Thoracic aorta (tissue), 2 donors: ENCODE measurements around the gene PLA2G15. TPM values are rescaled to one million over a fixed set of nuclear protein-coding genes. Genes with fewer than 3 reads are reported as not detected.
"Not testable (repeated sequence)": the region's sequence is repeated elsewhere in the genome, so short reads cannot be mapped to it uniquely, and the experiment has no call there.

Experiments
- ATAC-seq: fragments of 150-250 bp; one replicate; pipeline ENCODE4 v1.8.0; 2017; ENCODE audit warnings: low read depth; ENCODE audit not compliant: insufficient number of reproducible peaks, low FRiP score
- DNase-seq: peaks from one replicate; pipeline ENCODE4 v3.0.0-alpha.2; 2020; ENCODE audit warnings: low spot score
- H3K27ac ChIP-seq, 2 donors: fragments of 200-600 bp; sonication (generic); 1 replicate in 1 of 2; 2 replicates in 1 of 2; pipeline ENCODE4 v1.5.1; 2016; ENCODE audit warnings: mild to moderate bottlenecking in 2 of 2, moderate library complexity in 2 of 2
- H3K27me3 ChIP-seq: fragments of 200-600 bp; sonication (generic); replicated peaks from 2 replicates; pipeline ENCODE4 v1.6.0; 2016; ENCODE audit warnings: mild to moderate bottlenecking; ENCODE audit not compliant: insufficient read depth
- H3K36me3 ChIP-seq: fragments of 200-600 bp; sonication (generic); one replicate; pipeline ENCODE4 v1.5.1; 2016
- H3K4me1 ChIP-seq, 2 donors: fragments of 200-600 bp; sonication (generic); 1 replicate in 1 of 2; 2 replicates in 1 of 2; pipeline versions ENCODE4 v1.5.1 to v1.6.0; 2016; ENCODE audit warnings: low read depth in 2 of 2, mild to moderate bottlenecking in 1 of 2; ENCODE audit not compliant: control insufficient read depth in 1 of 2
- H3K4me3 ChIP-seq: fragments of 200-600 bp; sonication (generic); 2 replicates; pipeline ENCODE4 v1.5.1; 2016; ENCODE audit warnings: mild to moderate bottlenecking
- H3K9me3 ChIP-seq: fragments of 200-600 bp; sonication (generic); 2 replicates; pipeline ENCODE4 v1.5.1; 2016
- total RNA-seq, 2 donors: library from RNA; depleted of rRNA; stranded (reverse); fragments of >200 nt; gene quantifications; one replicate each; pipeline versions ENCODE4 v1.1.0 to v1.2.3, GENCODE V29; 2016
- TF ChIP-seq, protein P1 (sequence below): fragments of 200-600 bp; sonication (generic); IDR thresholded peaks from one replicate; pipeline ENCODE4 v1.5.1; 2019; ENCODE audit warnings: antibody characterized with exemption

PLA2G15 gene
- total RNA-seq, 2 donors from 2014 or later = 17.8 to 34.9 TPM

DNA sequence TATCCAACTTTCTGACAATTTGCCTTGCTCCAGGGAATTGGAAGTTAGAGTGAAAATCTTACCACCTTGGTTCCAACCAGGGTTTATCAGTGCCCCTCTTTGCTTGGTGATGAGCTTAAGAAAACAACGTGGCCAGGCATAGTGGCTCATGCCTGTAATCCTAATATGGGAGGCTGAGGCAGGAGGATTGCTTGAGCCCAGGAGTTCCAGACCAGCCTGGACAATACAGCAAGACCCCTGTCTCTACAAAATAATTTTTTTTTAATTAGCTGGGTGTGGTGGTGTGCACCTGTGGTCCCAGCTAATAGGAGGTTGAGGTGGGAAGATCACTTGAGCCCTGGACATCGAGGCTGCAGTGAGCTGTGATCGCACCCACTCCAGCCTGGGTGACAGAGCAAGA is 40.5 kb downstream of the PLA2G15 start:
- H3K27ac ChIP-seq = peak overlapping the region; percentile 5 to 17
- no peaks in the 10 kb centered on the region for H3K9me3 ChIP-seq
- DNase-seq (no peak), ATAC-seq (no peak)
- no peak overlapping the region for H3K4me3 ChIP-seq
- TF ChIP-seq, protein P1, sequence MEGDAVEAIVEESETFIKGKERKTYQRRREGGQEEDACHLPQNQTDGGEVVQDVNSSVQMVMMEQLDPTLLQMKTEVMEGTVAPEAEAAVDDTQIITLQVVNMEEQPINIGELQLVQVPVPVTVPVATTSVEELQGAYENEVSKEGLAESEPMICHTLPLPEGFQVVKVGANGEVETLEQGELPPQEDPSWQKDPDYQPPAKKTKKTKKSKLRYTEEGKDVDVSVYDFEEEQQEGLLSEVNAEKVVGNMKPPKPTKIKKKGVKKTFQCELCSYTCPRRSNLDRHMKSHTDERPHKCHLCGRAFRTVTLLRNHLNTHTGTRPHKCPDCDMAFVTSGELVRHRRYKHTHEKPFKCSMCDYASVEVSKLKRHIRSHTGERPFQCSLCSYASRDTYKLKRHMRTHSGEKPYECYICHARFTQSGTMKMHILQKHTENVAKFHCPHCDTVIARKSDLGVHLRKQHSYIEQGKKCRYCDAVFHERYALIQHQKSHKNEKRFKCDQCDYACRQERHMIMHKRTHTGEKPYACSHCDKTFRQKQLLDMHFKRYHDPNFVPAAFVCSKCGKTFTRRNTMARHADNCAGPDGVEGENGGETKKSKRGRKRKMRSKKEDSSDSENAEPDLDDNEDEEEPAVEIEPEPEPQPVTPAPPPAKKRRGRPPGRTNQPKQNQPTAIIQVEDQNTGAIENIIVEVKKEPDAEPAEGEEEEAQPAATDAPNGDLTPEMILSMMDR = no peak
- no peaks in the 10 kb centered on the region for H3K27me3 ChIP-seq
- H3K4me1 ChIP-seq = peaks cover 48 to 71% of the 10 kb centered on the region in 2 donors
- peaks cover 11% of the 10 kb centered on the region for H3K36me3 ChIP-seq

DNA sequence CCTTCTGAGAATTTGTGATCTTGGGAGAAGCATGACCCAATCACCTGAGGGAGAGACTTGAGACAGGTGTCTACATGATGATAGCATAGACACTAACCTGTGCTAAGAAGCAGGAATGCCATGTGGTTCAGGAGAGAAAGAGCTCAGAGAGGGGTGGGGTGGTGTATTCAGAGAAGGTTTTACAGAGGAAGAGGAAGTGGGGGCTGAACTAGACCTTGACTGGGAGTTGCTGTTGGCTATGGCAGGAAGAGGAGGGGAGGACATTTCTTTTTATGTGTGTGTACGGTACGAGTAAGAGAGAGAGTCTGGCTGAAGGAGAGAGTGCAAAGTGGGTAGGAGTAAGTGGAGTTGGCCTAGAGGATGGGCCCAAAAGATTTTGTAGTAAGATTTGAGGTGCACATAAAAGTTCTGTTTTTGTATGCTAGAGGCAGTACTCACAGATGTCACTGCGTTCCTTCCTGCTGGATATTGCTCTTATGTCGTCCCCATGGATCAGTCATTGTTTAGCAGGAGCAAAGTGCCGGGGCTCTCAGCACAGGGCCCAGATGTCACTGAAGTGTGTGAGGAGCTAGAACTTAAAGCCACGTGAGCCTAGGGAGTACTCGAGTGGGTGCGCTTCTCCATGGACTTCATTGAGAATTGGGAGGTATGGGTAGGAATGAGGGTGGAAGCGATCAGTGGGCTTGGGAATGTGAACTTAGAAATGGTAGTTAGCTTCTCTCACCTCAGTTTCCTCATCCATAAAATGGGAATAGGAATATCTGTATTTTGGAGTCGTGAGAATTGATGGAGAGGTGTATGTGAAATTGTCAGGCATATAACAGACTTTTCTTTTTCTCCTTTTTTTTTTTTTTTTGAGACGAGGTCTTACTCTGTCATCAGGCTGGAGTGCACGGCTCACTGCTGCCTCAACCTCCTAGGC is 41.2 kb downstream of the PLA2G15 start:
- peaks cover 48 to 72% of the 10 kb centered on the region in 2 donors for H3K4me1 ChIP-seq
- H3K9me3 ChIP-seq = no peaks in the 10 kb centered on the region
- peak overlapping the region; percentile 17 to 79 for H3K27ac ChIP-seq
- no peak overlapping the region for H3K4me3 ChIP-seq
- TF ChIP-seq, protein P1 = no peak
- no peak for DNase-seq
- H3K27me3 ChIP-seq = no peaks in the 10 kb centered on the region
- peaks cover 17% of the 10 kb centered on the region for H3K36me3 ChIP-seq
- no peak for ATAC-seq

- Histone ChIP-seq H3K4me3 (no peak overlapping the region), H3K27ac (peak overlapping the region; percentile 79 to 83), H3K4me1 (peaks cover 48 to 72% of the 10 kb centered on the region in 2 donors), H3K27me3 (no peaks in the 10 kb centered on the region), H3K36me3 (peaks cover 20% of the 10 kb centered on the region), H3K9me3 (no peaks in the 10 kb centered on the region)
- DNase-seq (peak; percentile 54), ATAC-seq (peak; percentile 82)
- TF ChIP-seq, protein P1 = peak; percentile 40
Observed at GRCh38 chr16:68287276-68288251, 42.4 kb downstream of the PLA2G15 start.

GRCh38 chr16:68288252-68288650 is 43.1 kb downstream of the PLA2G15 start:
- no peaks in the 10 kb centered on the region for H3K9me3 ChIP-seq
- TF ChIP-seq, protein P1 = no peak
- DNase-seq = no peak
- peaks cover 26% of the 10 kb centered on the region for H3K36me3 ChIP-seq
- H3K27ac ChIP-seq = peak overlapping the region; percentile 79 to 83
- H3K4me3 ChIP-seq = no peak overlapping the region
- H3K4me1 ChIP-seq = peaks cover 47 to 71% of the 10 kb centered on the region in 2 donors
- ATAC-seq = no peak
- no peaks in the 10 kb centered on the region for H3K27me3 ChIP-seq

DNA sequence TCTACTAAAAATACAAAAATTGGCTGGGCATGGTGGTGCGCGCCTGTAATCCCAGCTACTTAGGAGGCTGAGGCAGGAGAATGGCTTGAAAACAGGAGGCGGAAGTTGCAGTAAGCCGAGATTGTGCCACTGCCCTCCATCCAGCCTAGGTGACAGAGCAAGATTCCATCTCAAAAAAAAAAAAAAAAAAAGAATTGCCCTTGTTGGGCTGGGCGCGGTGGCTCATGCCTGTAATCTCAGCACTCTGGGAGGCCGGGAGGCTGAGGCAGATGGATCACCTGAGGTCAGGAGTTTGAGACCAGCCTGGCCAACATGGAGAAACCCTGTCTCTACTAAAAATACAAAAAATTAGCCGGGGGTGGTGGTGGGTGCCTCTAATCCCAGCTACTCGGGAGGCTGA is 43.6 kb downstream of the PLA2G15 start:
- H3K36me3 ChIP-seq = peaks cover 31% of the 10 kb centered on the region
- H3K4me1 ChIP-seq = peaks cover 42 to 66% of the 10 kb centered on the region in 2 donors
- H3K27me3 ChIP-seq, DNase-seq, H3K4me3 ChIP-seq, ATAC-seq, H3K9me3 ChIP-seq: not testable (repeated sequence)
- H3K27ac ChIP-seq = peak overlapping the region; percentile 79 to 83
